Measurements from ENCODE around the gene TNF.

DNA sequence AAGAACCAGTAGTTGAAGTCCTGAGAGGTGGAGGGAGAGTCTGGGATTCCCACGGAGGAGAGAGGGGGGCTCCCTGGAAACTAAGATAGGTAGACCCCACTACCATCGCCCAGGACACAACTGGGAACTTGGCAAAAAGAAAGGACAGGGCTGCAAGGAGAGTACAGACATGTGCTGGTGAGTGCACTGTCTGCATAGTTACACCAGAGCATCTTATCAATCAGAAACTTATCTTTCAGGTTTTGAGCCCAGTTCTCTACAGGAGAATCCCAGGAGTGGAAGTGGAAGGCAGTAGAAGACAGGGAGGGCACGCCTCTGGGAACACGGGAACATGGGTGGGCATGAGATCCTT, 15.8 kb upstream of the TNF start:
- no peak for TF ChIP-seq POLR2A (IDR thresholded peaks at IDR 0.05; ENCODE audit: low read length)
- no peak for TF ChIP-seq GATA1 (IDR thresholded peaks at IDR 0.05; ENCODE audit: low read depth, low read length)

Measured in erythroblast (primary cell).